ENCODE measurements around the gene SDHAF3. TPM values are rescaled to one million over a fixed set of nuclear protein-coding genes. Genes with fewer than 3 reads are reported as not detected.

SDHAF3 gene
- total and polyA plus RNA-seq, 8 donors, result 2.9 to 18.2 (median 6.7) TPM

DNA sequence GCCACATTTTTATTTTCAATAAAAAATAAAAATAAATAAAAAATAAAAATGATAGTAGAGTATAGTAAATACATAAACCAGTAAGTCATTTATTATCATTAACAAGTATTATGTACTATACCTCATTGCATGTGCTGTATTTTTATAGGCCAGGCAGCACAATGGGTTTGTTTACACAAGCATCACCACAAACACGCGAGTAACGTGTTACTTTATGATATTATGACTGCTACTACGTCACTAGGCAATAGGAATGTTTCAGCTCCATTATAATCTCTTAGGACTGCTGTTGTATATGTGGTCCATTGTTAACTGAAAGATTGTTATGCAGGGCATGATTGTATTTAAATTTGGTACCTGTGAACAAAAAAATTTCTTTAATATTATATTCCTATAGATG lies 20.8 kb upstream of the SDHAF3 start:
- intact Hi-C loops (cut with DNase I; ENCODE audit: low total_unique reads), result no loop called here
- WGBS, 5 donors, result 54 to 72% (median 61%) methylated on average over 4 of the region's 4 CpGs
- H3K27me3 ChIP-seq, result peaks cover 0 to 14% (median 0%) of the 10 kb centered on the region in 3 donors
- no peak for DNase-seq
- H3K4me3 ChIP-seq, result no peak overlapping the region
- no peaks in the 10 kb centered on the region for H3K36me3 ChIP-seq
- no peak overlapping the region for H3K27ac ChIP-seq
- H3K9me3 ChIP-seq, result no peaks in the 10 kb centered on the region
- TF ChIP-seq EP300 (IDR thresholded peaks at IDR 0.05), result no peak
- TF ChIP-seq POLR2AphosphoS5 (IDR thresholded peaks at IDR 0.05), result no peak
- TF ChIP-seq, protein P1, sequence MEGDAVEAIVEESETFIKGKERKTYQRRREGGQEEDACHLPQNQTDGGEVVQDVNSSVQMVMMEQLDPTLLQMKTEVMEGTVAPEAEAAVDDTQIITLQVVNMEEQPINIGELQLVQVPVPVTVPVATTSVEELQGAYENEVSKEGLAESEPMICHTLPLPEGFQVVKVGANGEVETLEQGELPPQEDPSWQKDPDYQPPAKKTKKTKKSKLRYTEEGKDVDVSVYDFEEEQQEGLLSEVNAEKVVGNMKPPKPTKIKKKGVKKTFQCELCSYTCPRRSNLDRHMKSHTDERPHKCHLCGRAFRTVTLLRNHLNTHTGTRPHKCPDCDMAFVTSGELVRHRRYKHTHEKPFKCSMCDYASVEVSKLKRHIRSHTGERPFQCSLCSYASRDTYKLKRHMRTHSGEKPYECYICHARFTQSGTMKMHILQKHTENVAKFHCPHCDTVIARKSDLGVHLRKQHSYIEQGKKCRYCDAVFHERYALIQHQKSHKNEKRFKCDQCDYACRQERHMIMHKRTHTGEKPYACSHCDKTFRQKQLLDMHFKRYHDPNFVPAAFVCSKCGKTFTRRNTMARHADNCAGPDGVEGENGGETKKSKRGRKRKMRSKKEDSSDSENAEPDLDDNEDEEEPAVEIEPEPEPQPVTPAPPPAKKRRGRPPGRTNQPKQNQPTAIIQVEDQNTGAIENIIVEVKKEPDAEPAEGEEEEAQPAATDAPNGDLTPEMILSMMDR (IDR thresholded peaks at IDR 0.05), result no peak
- TF ChIP-seq POLR2A (IDR thresholded peaks at IDR 0.05), result no peak
- H3K4me1 ChIP-seq, result no peaks in the 10 kb centered on the region

DNA sequence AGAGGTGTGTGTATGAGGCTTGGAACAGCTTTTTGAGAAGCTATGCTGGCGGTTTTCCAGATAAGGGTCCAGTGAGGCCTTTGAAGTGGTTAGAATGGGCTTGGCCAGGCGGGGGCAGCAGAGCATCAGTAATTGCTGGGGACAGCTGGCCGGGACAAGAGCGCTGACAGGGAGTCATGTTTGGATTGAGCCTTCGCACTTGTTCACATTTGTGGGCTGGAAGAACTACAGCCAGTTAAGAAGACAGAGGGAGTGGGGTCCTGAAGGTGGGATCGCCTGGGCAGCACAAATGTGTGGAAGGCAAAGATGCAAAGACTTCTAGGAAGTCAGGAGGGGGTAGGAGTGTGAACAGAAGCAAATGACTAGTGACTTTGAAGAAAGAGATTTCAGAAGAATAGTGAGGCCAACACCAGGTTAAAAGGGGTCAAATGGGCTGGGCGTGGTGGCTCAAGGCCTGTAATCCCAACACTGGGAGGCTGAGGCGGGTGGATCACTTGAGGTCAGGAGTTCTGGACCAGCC lies 12.7 kb upstream of the SDHAF3 start:
- intact Hi-C loops (cut with DNase I; ENCODE audit: low total_unique reads), result loop anchor here (5.0 kb wide), 2 partner anchors 73 to 738 kb away; no protein-coding TSS in a partner anchor
- peaks cover 6 to 7% (median 6%) of the 10 kb centered on the region in 4 donors for H3K4me1 ChIP-seq
- peak; percentile 88 to 92 for DNase-seq
- H3K9me3 ChIP-seq, result peaks cover 0 to 4% (median 0%) of the 10 kb centered on the region in 4 donors
- no peak overlapping the region for H3K4me3 ChIP-seq
- H3K27ac ChIP-seq, result no peak overlapping the region
- 5 to 15% (median 9%) methylated on average over 8 of the region's 8 CpGs for WGBS, 5 donors
- no peaks in the 10 kb centered on the region for H3K36me3 ChIP-seq
- H3K27me3 ChIP-seq, result no peaks in the 10 kb centered on the region
- TF ChIP-seq, protein P1 (IDR thresholded peaks at IDR 0.05), result peak in 5 of 7 experiments; percentile 60 to 81 (median 74)
- TF ChIP-seq POLR2A (IDR thresholded peaks at IDR 0.05) (no peak), POLR2AphosphoS5 (IDR thresholded peaks at IDR 0.05) (peak in 1 of 3 donors; percentile 5), EP300 (IDR thresholded peaks at IDR 0.05) (no peak)

DNA sequence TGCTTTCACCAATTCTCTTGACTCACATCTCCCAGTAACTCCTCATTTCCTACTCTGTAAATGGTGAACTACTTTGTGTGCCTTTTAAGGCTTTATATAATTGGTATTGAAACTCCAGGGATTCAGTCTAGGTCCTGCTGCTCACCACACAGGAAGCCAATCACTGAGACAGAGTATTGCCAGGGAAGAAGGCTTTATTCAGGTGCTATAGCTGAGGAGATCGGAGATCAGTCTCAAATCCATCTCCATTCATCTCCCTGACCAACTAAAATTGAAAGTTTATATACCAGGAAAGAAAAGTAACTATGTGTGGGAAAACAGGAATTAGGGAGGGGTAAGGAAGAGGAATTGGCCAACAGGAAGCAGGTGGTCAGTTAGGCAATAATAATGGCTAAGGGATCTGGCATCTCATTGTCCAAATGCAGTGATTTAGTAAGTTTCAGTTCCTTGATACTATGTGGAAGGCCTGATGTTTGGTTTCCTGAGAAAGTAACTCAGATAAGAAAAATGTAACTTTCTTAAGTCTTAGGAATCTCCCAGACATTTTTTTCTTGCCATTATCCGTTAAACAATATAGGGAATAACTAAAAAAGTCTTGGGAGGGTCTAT lies 10.2 kb upstream of the SDHAF3 start:
- intact Hi-C loops (cut with DNase I; ENCODE audit: low total_unique reads), result loop anchor here (5.0 kb wide), 1 partner anchor 70 kb away; no protein-coding TSS in a partner anchor
- 81 to 93% (median 89%) methylated on average over 2 of the region's 2 CpGs for WGBS, 5 donors
- Histone ChIP-seq H3K27ac (no peak overlapping the region), H3K9me3 (peaks cover 0 to 9% (median 2%) of the 10 kb centered on the region in 4 donors), H3K4me1 (peaks cover 6 to 7% (median 6%) of the 10 kb centered on the region in 4 donors), H3K27me3 (peaks cover 0 to 11% (median 0%) of the 10 kb centered on the region in 3 donors), H3K4me3 (no peak overlapping the region), H3K36me3 (no peaks in the 10 kb centered on the region)
- TF ChIP-seq POLR2A (IDR thresholded peaks at IDR 0.05) (no peak), POLR2AphosphoS5 (IDR thresholded peaks at IDR 0.05) (no peak), EP300 (IDR thresholded peaks at IDR 0.05) (no peak)
- TF ChIP-seq, protein P1 (IDR thresholded peaks at IDR 0.05), result no peak
- no peak for DNase-seq

DNA sequence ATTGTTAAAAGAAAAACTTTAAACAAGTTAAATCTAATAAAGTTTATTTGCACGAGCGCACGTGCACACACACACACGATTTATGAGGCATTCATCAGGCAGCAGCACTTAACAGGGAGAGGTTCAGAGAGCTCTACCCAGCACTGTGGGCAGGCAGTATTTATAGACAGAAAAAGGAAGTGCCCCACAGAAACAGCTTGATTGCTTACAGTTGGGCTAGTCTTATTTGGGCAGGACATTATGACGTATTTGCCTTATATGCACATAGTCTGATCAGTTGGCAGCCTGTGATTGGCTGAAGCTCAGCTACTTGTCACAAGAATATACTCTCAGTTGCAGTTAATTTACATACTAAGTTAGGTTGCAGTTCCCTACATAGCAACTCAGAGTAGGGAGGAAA lies 1.2 kb upstream of the SDHAF3 start:
- peaks cover 0 to 21% (median 12%) of the 10 kb centered on the region in 4 donors for H3K4me1 ChIP-seq
- peak overlapping the region in 3 of 5 donors; percentile 86 to 90 (median 86) for H3K27ac ChIP-seq
- no peaks in the 10 kb centered on the region for H3K9me3 ChIP-seq
- intact Hi-C loops (cut with DNase I; ENCODE audit: low total_unique reads), result no loop called here
- peaks cover 0 to 4% (median 0%) of the 10 kb centered on the region in 3 donors for H3K27me3 ChIP-seq
- WGBS, 5 donors, result 76 to 95% (median 86%) methylated on average over 5 of the region's 5 CpGs
- DNase-seq, result peak in 1 of 2 donors; percentile 19
- TF ChIP-seq POLR2AphosphoS5 (IDR thresholded peaks at IDR 0.05), result no peak
- TF ChIP-seq, protein P1 (IDR thresholded peaks at IDR 0.05), result no peak
- TF ChIP-seq EP300 (IDR thresholded peaks at IDR 0.05), result no peak
- no peak for TF ChIP-seq POLR2A (IDR thresholded peaks at IDR 0.05)
- no peaks in the 10 kb centered on the region for H3K36me3 ChIP-seq
- no peak overlapping the region for H3K4me3 ChIP-seq

All from stomach (tissue), 9 donors.